WTC11 (cell line): ENCODE measurements around the gene IL18BP. TPM values are rescaled to one million over a fixed set of nuclear protein-coding genes. Genes with fewer than 3 reads are reported as not detected.

Source experiments
- ATAC-seq: fragments of 200-7000 bp; cut with Tn5 transposase; 2 replicates; pipeline ENCODE4 v1.10.0; 2021; ENCODE audit warnings: mild to moderate bottlenecking, moderate library complexity
- CTCF ChIA-PET: fragments of 300-600 bp; sonication (Branson Sonifier 250); formaldehyde crosslinking; loops from one replicate; lab custom pipeline; 2021; ENCODE audit warnings: antibody characterized with exemption; lab: Charles Lee
- POLR2A ChIA-PET: fragments of 350-600 bp; sonication (Branson Sonifier 250); formaldehyde crosslinking; loops from one replicate; lab custom pipeline; 2021; ENCODE audit warnings: antibody characterized with exemption; lab: Charles Lee
- DNase-seq: peaks from one replicate; pipeline ENCODE4 v3.0.0; 2021; ENCODE audit warnings: low spot score
- H3K27ac Mint-ChIP-seq: 2 replicates; pipeline ENCODE4 v1.8.0; 2021; ENCODE audit warnings: mixed read lengths
- H3K27me3 Mint-ChIP-seq: 2 replicates; pipeline ENCODE4 v1.8.0; 2021; ENCODE audit warnings: low read depth, mild to moderate bottlenecking, moderate library complexity, mixed read lengths
- H3K36me3 Mint-ChIP-seq: 2 replicates; pipeline ENCODE4 v1.8.0; 2021; ENCODE audit warnings: mixed read lengths
- H3K4me1 Mint-ChIP-seq: 2 replicates; pipeline ENCODE4 v1.8.0; 2022; ENCODE audit warnings: mixed read lengths
- H3K4me3 Mint-ChIP-seq: 2 replicates; pipeline ENCODE4 v1.8.0; 2021; ENCODE audit warnings: mild to moderate bottlenecking, moderate library complexity, mixed read lengths
- H3K9me3 Mint-ChIP-seq: 2 replicates; pipeline ENCODE4 v1.8.0; 2021; ENCODE audit warnings: mixed read lengths
- ATF3 ChIP-seq: sonication (generic); formaldehyde crosslinking; conservative IDR thresholded peaks from 2 replicates; pipeline ENCODE4 v1.8.1; 2022; ENCODE audit warnings: mild to moderate bottlenecking, missing genetic modification reagents
- CDX4 ChIP-seq: fragments of 250-450 bp; sonication (Bioruptor Pico); IDR thresholded peaks from 2 replicates; pipeline ENCODE4 v1.9.0; 2021; ENCODE audit warnings: moderate library complexity, mild to moderate bottlenecking, inconsistent platforms, borderline replicate concordance
- CTCF ChIP-seq: fragments of 200-600 bp; IDR thresholded peaks from 2 replicates; pipeline ENCODE4 v1.8.0; 2022; ENCODE audit warnings: antibody characterized with exemption
- ELF4 ChIP-seq: sonication (generic); formaldehyde crosslinking; IDR thresholded peaks from 2 replicates; pipeline ENCODE4 v1.8.1; 2022; ENCODE audit warnings: low read depth, mild to moderate bottlenecking, moderate library complexity, missing genetic modification reagents
- FOXK1 ChIP-seq: sonication (generic); formaldehyde crosslinking; IDR thresholded peaks from 2 replicates; pipeline ENCODE4 v1.8.0; 2022; ENCODE audit warnings: mild to moderate bottlenecking, moderate library complexity, missing genetic modification reagents
- FOXP4 ChIP-seq: sonication (generic); formaldehyde crosslinking; IDR thresholded peaks from 2 replicates; pipeline ENCODE4 v1.8.0; 2022; ENCODE audit warnings: mild to moderate bottlenecking, missing genetic modification reagents
- GABPB1 ChIP-seq: sonication (generic); formaldehyde crosslinking; IDR thresholded peaks from 2 replicates; pipeline ENCODE4 v1.8.1; 2023; ENCODE audit warnings: mild to moderate bottlenecking, missing genetic modification reagents
- NR2C2 ChIP-seq: sonication (generic); formaldehyde crosslinking; IDR thresholded peaks from 2 replicates; pipeline ENCODE4 v1.8.0; 2022; ENCODE audit warnings: mild to moderate bottlenecking, missing genetic modification reagents
- PRRX2 ChIP-seq: fragments of 250-450 bp; sonication (Bioruptor Pico); IDR thresholded peaks from 2 replicates; pipeline ENCODE4 v1.8.0; 2021; ENCODE audit warnings: mild to moderate bottlenecking
- TEAD4 ChIP-seq: sonication (generic); formaldehyde crosslinking; IDR thresholded peaks from 2 replicates; pipeline ENCODE4 v1.8.0; 2022; ENCODE audit warnings: mild to moderate bottlenecking, missing genetic modification reagents
- ZNF317 ChIP-seq: sonication (generic); formaldehyde crosslinking; IDR thresholded peaks from 2 replicates; pipeline ENCODE4 v1.8.1; 2023; ENCODE audit warnings: low read depth, mild to moderate bottlenecking, moderate library complexity, missing genetic modification reagents, borderline replicate concordance
- ZNF396 ChIP-seq: fragments of 250-450 bp; sonication (Bioruptor Pico); IDR thresholded peaks from 2 replicates; pipeline ENCODE4 v1.8.0; 2021; ENCODE audit warnings: mild to moderate bottlenecking, moderate library complexity, borderline replicate concordance
- ZNF512 ChIP-seq: sonication (generic); formaldehyde crosslinking; IDR thresholded peaks from 2 replicates; pipeline ENCODE4 v1.8.1; 2022; ENCODE audit warnings: missing genetic modification reagents, borderline replicate concordance
- total RNA-seq: library from RNA; stranded (reverse); gene quantifications from 3 replicates; pipeline ENCODE4 v1.2.3, GENCODE V29; 2021

IL18BP gene
- total RNA-seq, 1 experiment from 2014 or later: 17.3 TPM

GRCh38 chr11:71977090-71977489 is 21.6 kb upstream of the IL18BP start:
- H3K27ac Mint-ChIP-seq: no peak overlapping the region
- no peaks in the 10 kb centered on the region for H3K9me3 Mint-ChIP-seq
- ChIA-PET POLR2A (no interaction called here), CTCF (interaction anchor here (0.5 to 3.3 kb wide), 14 partner anchors 12 to 1487 kb away, joined by 3 to 15 read pairs (median 3); no protein-coding TSS in a partner anchor)
- H3K4me1 Mint-ChIP-seq: peaks cover 2% of the 10 kb centered on the region; the same call in 1 of the 2 replicates
- no peak for TF ChIP-seq ELF4 (CRISPR knock-in tag)
- TF ChIP-seq TEAD4 (CRISPR knock-in tag): no peak
- TF ChIP-seq PRRX2 (CRISPR knock-in tag): no peak
- no peak for TF ChIP-seq ATF3 (CRISPR knock-in tag)
- TF ChIP-seq NR2C2 (CRISPR knock-in tag): no peak
- TF ChIP-seq ZNF396 (CRISPR knock-in tag): no peak
- TF ChIP-seq ZNF512 (CRISPR knock-in tag): no peak
- no peak for TF ChIP-seq GABPB1
- TF ChIP-seq FOXP4: no peak
- no peak for TF ChIP-seq CDX4 (CRISPR knock-in tag)
- TF ChIP-seq ZNF317 (CRISPR knock-in tag): no peak
- no peak for ATAC-seq
- no peaks in the 10 kb centered on the region for H3K27me3 Mint-ChIP-seq
- H3K4me3 Mint-ChIP-seq: no peak overlapping the region
- DNase-seq: no peak
- peaks cover 10% of the 10 kb centered on the region for H3K36me3 Mint-ChIP-seq

- DNase-seq (peak; percentile 33), ATAC-seq (peak; percentile 60)
- H3K27me3 Mint-ChIP-seq: no peaks in the 10 kb centered on the region
- no peak overlapping the region for H3K27ac Mint-ChIP-seq
- no peak overlapping the region for H3K4me3 Mint-ChIP-seq
- ChIA-PET POLR2A (interaction anchor here (0.7 kb wide), 1 partner anchor 107 kb away, joined by 4 read pairs; no protein-coding TSS in a partner anchor), CTCF (interaction anchor here (0.5 to 3.3 kb wide), 19 partner anchors 10 to 1487 kb away, joined by 3 to 15 read pairs (median 3); partner anchors contain the start of genes RNF121 and XNDC1N)
- H3K4me1 Mint-ChIP-seq: peaks cover 2% of the 10 kb centered on the region; the same call in 1 of the 2 replicates
- H3K9me3 Mint-ChIP-seq: no peaks in the 10 kb centered on the region
- peaks cover 10% of the 10 kb centered on the region for H3K36me3 Mint-ChIP-seq
- peak; percentile 36 for TF ChIP-seq CTCF
- TF ChIP-seq PRRX2 (CRISPR knock-in tag): no peak
Observed at GRCh38 chr11:71977743-71978418, 20.8 kb upstream of the IL18BP start.

- Mint-ChIP-seq H3K4me1 (peaks cover 2% of the 10 kb centered on the region; the same call in 1 of the 2 replicates), H3K27ac (no peak overlapping the region), H3K36me3 (peaks cover 20% of the 10 kb centered on the region), H3K4me3 (no peak overlapping the region), H3K27me3 (no peaks in the 10 kb centered on the region), H3K9me3 (0 out of 2 replicates have a peak, but pooled peaks cover 3% of the 10 kb centered on the region)
- ChIA-PET POLR2A (no interaction called here), CTCF (interaction anchor here (1.3 to 1.7 kb wide), 2 partner anchors 9 to 18 kb away, joined by 4 to 5 read pairs; no protein-coding TSS in a partner anchor)
- TF ChIP-seq ZNF317 (CRISPR knock-in tag): peak; percentile 71
- TF ChIP-seq FOXK1: no peak
- ATAC-seq (no peak), DNase-seq (no peak)
Observed at GRCh38 chr11:71979094-71979493, 19.6 kb upstream of the IL18BP start.
